Endothelial cell of umbilical vein (primary cell): ENCODE data around the gene DNAJC30. TPM values are rescaled to one million over a fixed set of nuclear protein-coding genes. Genes with fewer than 3 reads are reported as not detected.

Experiments
- BruUV-seq: library from RNA; stranded (reverse); fragments of 400-500 nt; replicated peaks from 2 replicates; lab custom pipeline; 2021; lab: Mats Ljungman, UMichigan
- CTCF ChIA-PET: fragments of 300-600, 350-600 bp; sonication (Branson Sonifier 250); formaldehyde crosslinking; loops from one replicate; lab custom pipeline; 2021; ENCODE audit warnings: antibody characterized with exemption, inconsistent platforms; lab: Charles Lee
- POLR2A ChIA-PET: fragments of 300-600, 350-600 bp; sonication (Branson Sonifier 250); formaldehyde crosslinking; loops from one replicate; lab custom pipeline; 2021; ENCODE audit warnings: antibody characterized with exemption, inconsistent platforms; lab: Charles Lee
- DNase-seq: peaks from one replicate; pipeline ENCODE4 v3.0.0-alpha.2; 2011; ENCODE audit warnings: low read depth, low spot score
- FAIRE-seq: peaks from 2 replicates; lab custom pipeline; 2011; peaks lifted over from hg19 to GRCh38; lab: Jason Lieb, UNC
- H2AFZ ChIP-seq: 2 replicates; pipeline ENCODE4 v1.6.0; 2012; ENCODE audit warnings: low read depth, low read length, control low read depth, inconsistent platforms
- H3K27ac ChIP-seq: 2 replicates; pipeline ENCODE4 v1.5.1; 2011; ENCODE audit warnings: low read depth, mild to moderate bottlenecking, control low read depth, low read length, moderate library complexity; ENCODE audit not compliant: insufficient read depth
- H3K27me3 ChIP-seq, 2 experiments: 2 replicates each; pipeline versions ENCODE4 v1.6.0 to v1.6.1; 2011; ENCODE audit warnings: low read length in 2 of 2, mixed read lengths in 1 of 2; ENCODE audit not compliant: control insufficient read depth in 2 of 2, insufficient read depth in 2 of 2
- H3K36me3 ChIP-seq, 2 experiments: 2 replicates in 1 of 2; 3 replicates in 1 of 2; pipeline ENCODE4 v1.5.1; 2011; ENCODE audit warnings: low read length in 2 of 2, mild to moderate bottlenecking in 1 of 2, moderate library complexity in 1 of 2; ENCODE audit not compliant: control insufficient read depth in 2 of 2, insufficient read depth in 2 of 2; ENCODE audit errors: extremely low read depth in 1 of 2
- H3K4me1 ChIP-seq: 3 replicates; pipeline ENCODE4 v1.5.1; 2011; ENCODE audit warnings: mild to moderate bottlenecking, low read length; ENCODE audit not compliant: control insufficient read depth, insufficient read depth; ENCODE audit errors: extremely low read depth
- H3K4me2 ChIP-seq: 2 replicates; pipeline ENCODE4 v1.6.1; 2011; ENCODE audit warnings: low read length, control low read depth, mixed read lengths; ENCODE audit not compliant: insufficient read depth
- H3K4me3 ChIP-seq, 3 experiments: fragments of 200-600 bp in 1 of 3; sonication (generic), shearing (Covaris generic) in 1 of 3; replicated peaks in 1 of 3; 2 replicates each; pipeline ENCODE4 v1.5.1; 2011 to 2016; ENCODE audit warnings: control low read depth in 3 of 3, low read length in 3 of 3, mild to moderate bottlenecking in 2 of 3, inconsistent platforms in 1 of 3, low read depth in 1 of 3, moderate library complexity in 1 of 3; ENCODE audit not compliant: insufficient read depth in 1 of 3
- H3K79me2 ChIP-seq: 2 replicates; pipeline ENCODE4 v1.6.0; 2012; ENCODE audit warnings: low read length, inconsistent platforms; ENCODE audit not compliant: control insufficient read depth, insufficient read depth
- H3K9ac ChIP-seq: replicated peaks from 2 replicates; pipeline ENCODE3; 2011; ENCODE audit warnings: low read length, control low read depth; ENCODE audit not compliant: insufficient read depth; ENCODE audit errors: extremely low read depth
- H3K9me1 ChIP-seq: replicated peaks from 3 replicates; pipeline ENCODE4 v1.6.0; 2011; ENCODE audit warnings: mild to moderate bottlenecking, low read length; ENCODE audit not compliant: control insufficient read depth, insufficient read depth; ENCODE audit errors: extremely low read depth
- H3K9me3 ChIP-seq: replicated peaks from 2 replicates; pipeline ENCODE4 v1.5.1; 2012; ENCODE audit warnings: low read length, inconsistent platforms; ENCODE audit not compliant: control insufficient read depth, insufficient read depth
- H4K20me1 ChIP-seq: replicated peaks from 2 replicates; pipeline ENCODE3; 2011; ENCODE audit warnings: mild to moderate bottlenecking, low read length; ENCODE audit not compliant: control insufficient read depth, insufficient read depth; ENCODE audit errors: extremely low read depth
- EZH2 ChIP-seq: IDR thresholded peaks from 2 replicates; pipeline ENCODE4 v1.6.1; 2012; ENCODE audit warnings: borderline replicate concordance, low read depth, mild to moderate bottlenecking, moderate library complexity, low read length, inconsistent platforms; ENCODE audit not compliant: severe bottlenecking
- FOS ChIP-seq: IDR thresholded peaks from 2 replicates; pipeline ENCODE4 v1.6.1; 2011; ENCODE audit warnings: mild to moderate bottlenecking, low read length, moderate library complexity, borderline replicate concordance; ENCODE audit not compliant: insufficient read depth
- GATA2 ChIP-seq: IDR thresholded peaks from 2 replicates; pipeline ENCODE4 v1.7.0; 2011; ENCODE audit warnings: low read depth, mild to moderate bottlenecking, moderate library complexity, mixed read lengths, low read length; ENCODE audit not compliant: insufficient read length, insufficient read depth
- JUN ChIP-seq: IDR thresholded peaks from 2 replicates; pipeline ENCODE4 v1.6.1; 2011; ENCODE audit warnings: borderline replicate concordance, low read depth; ENCODE audit not compliant: insufficient read length, insufficient read depth
- MAX ChIP-seq: IDR thresholded peaks from 2 replicates; pipeline ENCODE4 v1.6.1; 2011; ENCODE audit not compliant: insufficient read depth, insufficient read length
- MYC ChIP-seq: IDR thresholded peaks from one replicate; pipeline ENCODE4 v1.6.1; 2011; ENCODE audit warnings: mild to moderate bottlenecking, low read depth, low read length
- POLR2A ChIP-seq: IDR thresholded peaks from 2 replicates; pipeline ENCODE4 v1.6.1; 2012; ENCODE audit warnings: low read depth, mild to moderate bottlenecking, control low read depth, low read length
- POLR2AphosphoS5 ChIP-seq: IDR thresholded peaks from 2 replicates; pipeline ENCODE4 v1.6.1; 2012; ENCODE audit warnings: low read depth, mild to moderate bottlenecking, control low read depth, low read length, moderate library complexity; ENCODE audit not compliant: insufficient read depth
- dilution Hi-C: fragments of 300-500 bp; cut with MboI; formaldehyde crosslinking; loops from one replicate; pipeline ENCODE4 v1.15.0; 2019; ENCODE audit warnings: low sequenced_read_pairs; ENCODE audit not compliant: extremely low pct_ligation_motif_present
- intact Hi-C: fragments of 100-400 bp; cut with micrococcal nuclease; formaldehyde crosslinking; loops from one replicate; pipeline ENCODE4 v1.10.0; 2022
- polyA plus RNA-seq, 4 experiments: library from polyadenylated mRNA; depleted of rRNA in 3 of 4; stranded (reverse) in 3 of 4; unstranded in 1 of 4; fragments of >200 nt; gene quantifications; 2 replicates each; pipeline versions ENCODE4 v1.2.1 to v1.2.3, GENCODE V29; 2011 to 2012; ENCODE audit warnings: missing spikeins in 1 of 4
- total RNA-seq: library from RNA; stranded (reverse); gene quantifications from 2 replicates; pipeline ENCODE4 v1.2.3, GENCODE V29; 2021
- TF ChIP-seq, protein P1 (sequence below), 2 donors: IDR thresholded peaks; 1 replicate in 1 of 2; 2 replicates in 1 of 2; pipeline ENCODE4 v1.5.1; 2011; ENCODE audit warnings: low read length in 2 of 2, mild to moderate bottlenecking in 2 of 2, moderate library complexity in 2 of 2, control low read depth in 1 of 2, inconsistent platforms in 1 of 2, low read depth in 1 of 2; ENCODE audit not compliant: insufficient read depth in 1 of 2; ENCODE audit errors: extremely low read depth in 1 of 2

DNAJC30 gene
- total and polyA plus RNA-seq, 2 donors (not counting 3 experiments of a cell fraction or from before 2014, with no cell fraction given): 10.6 to 11.9 TPM

GRCh38 chr7:73683788-73684693 lies 788 bp upstream of the DNAJC30 start:
- Histone ChIP-seq H3K4me3 (peak overlapping the region; percentile 65 to 88 (median 81)), H3K4me2 (peak overlapping the region; percentile 75), H3K27ac (peak overlapping the region; percentile 77), H2AFZ (peak overlapping the region; percentile 73), H3K9me3 (no peaks in the 10 kb centered on the region), H3K79me2 (peaks cover 57% of the 10 kb centered on the region), H3K9ac (peak overlapping the region; percentile 88), H3K9me1 (no peaks in the 10 kb centered on the region), H3K4me1 (peaks cover 14% of the 10 kb centered on the region), H3K36me3 (peaks cover 2 to 12% of the 10 kb centered on the region in 2 experiments), H4K20me1 (no peaks in the 10 kb centered on the region), H3K27me3 (no peaks in the 10 kb centered on the region)
- FAIRE-seq (peak; percentile 54), DNase-seq (peak; percentile 38)
- TF ChIP-seq GATA2 (no peak), FOS (no peak)
- BruUV-seq: TSS peak; percentile 77
- intact Hi-C loops: loop anchor here (1.0 kb wide), 1 partner anchor 34 kb away; no protein-coding TSS in a partner anchor
- dilution Hi-C loops: no loop called here
- CTCF ChIA-PET: interaction anchor here (1.3 to 1.7 kb wide), 3 partner anchors 16 to 91 kb away, joined by 3 to 6 read pairs (median 3); no protein-coding TSS in a partner anchor
- POLR2A ChIA-PET: interaction anchor here (0.6 to 1.5 kb wide), 3 partner anchors 10 to 21 kb away, joined by 3 to 7 read pairs (median 4); no protein-coding TSS in a partner anchor

GRCh38 chr7:73682745-73683055 lies 553 bp downstream of the DNAJC30 start:
- peak overlapping the region; percentile 53 for H2AFZ ChIP-seq
- peak overlapping the region; percentile 88 for H3K9ac ChIP-seq
- H3K27me3 ChIP-seq: no peaks in the 10 kb centered on the region
- DNase-seq (no peak), FAIRE-seq (no peak)
- peak overlapping the region; percentile 65 to 72 (median 68) for H3K4me3 ChIP-seq
- ChIA-PET POLR2A (no interaction called here), CTCF (no interaction called here)
- H3K79me2 ChIP-seq: peaks cover 59% of the 10 kb centered on the region
- intact Hi-C loops (loop anchor here (1.0 kb wide), 1 partner anchor 36 kb away; no protein-coding TSS in a partner anchor), dilution Hi-C loops (no loop called here)
- peaks cover 2 to 11% of the 10 kb centered on the region in 2 experiments for H3K36me3 ChIP-seq
- H3K4me2 ChIP-seq: peak overlapping the region; percentile 83
- no TSS peak for BruUV-seq
- no peaks in the 10 kb centered on the region for H4K20me1 ChIP-seq
- TF ChIP-seq JUN: no peak
- TF ChIP-seq MAX: no peak
- TF ChIP-seq EZH2: no peak
- TF ChIP-seq POLR2AphosphoS5: no peak
- TF ChIP-seq FOS: no peak
- no peak for TF ChIP-seq MYC
- TF ChIP-seq GATA2: no peak
- TF ChIP-seq, protein P1, sequence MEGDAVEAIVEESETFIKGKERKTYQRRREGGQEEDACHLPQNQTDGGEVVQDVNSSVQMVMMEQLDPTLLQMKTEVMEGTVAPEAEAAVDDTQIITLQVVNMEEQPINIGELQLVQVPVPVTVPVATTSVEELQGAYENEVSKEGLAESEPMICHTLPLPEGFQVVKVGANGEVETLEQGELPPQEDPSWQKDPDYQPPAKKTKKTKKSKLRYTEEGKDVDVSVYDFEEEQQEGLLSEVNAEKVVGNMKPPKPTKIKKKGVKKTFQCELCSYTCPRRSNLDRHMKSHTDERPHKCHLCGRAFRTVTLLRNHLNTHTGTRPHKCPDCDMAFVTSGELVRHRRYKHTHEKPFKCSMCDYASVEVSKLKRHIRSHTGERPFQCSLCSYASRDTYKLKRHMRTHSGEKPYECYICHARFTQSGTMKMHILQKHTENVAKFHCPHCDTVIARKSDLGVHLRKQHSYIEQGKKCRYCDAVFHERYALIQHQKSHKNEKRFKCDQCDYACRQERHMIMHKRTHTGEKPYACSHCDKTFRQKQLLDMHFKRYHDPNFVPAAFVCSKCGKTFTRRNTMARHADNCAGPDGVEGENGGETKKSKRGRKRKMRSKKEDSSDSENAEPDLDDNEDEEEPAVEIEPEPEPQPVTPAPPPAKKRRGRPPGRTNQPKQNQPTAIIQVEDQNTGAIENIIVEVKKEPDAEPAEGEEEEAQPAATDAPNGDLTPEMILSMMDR (IDR thresholded peaks at IDR 0.05; ENCODE audit: extremely low read depth in 1 of 2, insufficient read depth in 1 of 2, low read depth in 1 of 2, low read length in 2 of 2): no peak
- no peak for TF ChIP-seq POLR2A
- no peaks in the 10 kb centered on the region for H3K9me1 ChIP-seq
- no peaks in the 10 kb centered on the region for H3K9me3 ChIP-seq
- peaks cover 14% of the 10 kb centered on the region for H3K4me1 ChIP-seq
- H3K27ac ChIP-seq: peak overlapping the region; percentile 31
